MM.1S (cell line): ENCODE measurements around the gene FCN3.
A peak's percentile ranks its signal among the peaks of the same experiment; 100 is the strongest.

ENCODE experiments used
- DNase-seq: peaks from one replicate; pipeline ENCODE4 v3.0.0-alpha.2; 2015
- H2AFZ ChIP-seq: fragments of 300-600 bp; sonication (generic); 2 replicates; pipeline ENCODE4 v1.6.0; 2016; ENCODE audit warnings: antibody characterized with exemption, low read length
- H3F3A ChIP-seq: fragments of 300-600 bp; sonication (generic); 2 replicates; pipeline ENCODE4 v1.6.1; 2016; ENCODE audit warnings: mild to moderate bottlenecking, antibody characterized with exemption, low read length, moderate library complexity, mixed read lengths; ENCODE audit not compliant: insufficient read depth
- H3K27ac ChIP-seq: fragments of 300-600 bp; sonication (generic); 2 replicates; pipeline ENCODE4 v1.5.1; 2016; ENCODE audit warnings: mild to moderate bottlenecking, low read length
- H3K27me3 ChIP-seq: fragments of 300-600 bp; sonication (generic); replicated peaks from 2 replicates; pipeline ENCODE4 v1.6.0; 2016; ENCODE audit warnings: low read length; ENCODE audit not compliant: insufficient read depth
- H3K36me3 ChIP-seq: fragments of 300-600 bp; sonication (generic); replicated peaks from 2 replicates; pipeline ENCODE4 v1.6.1; 2016; ENCODE audit warnings: mild to moderate bottlenecking, low read length, mixed read lengths; ENCODE audit not compliant: insufficient read depth
- H3K4me1 ChIP-seq: fragments of 300-600 bp; sonication (generic); 2 replicates; pipeline ENCODE4 v1.6.1; 2016; ENCODE audit warnings: low read length, mixed read lengths
- H3K4me2 ChIP-seq: fragments of 300-600 bp; sonication (generic); 2 replicates; pipeline ENCODE4 v1.6.0; 2016; ENCODE audit warnings: low read depth, low read length
- H3K4me3 ChIP-seq: fragments of 300-600 bp; sonication (generic); 2 replicates; pipeline ENCODE4 v1.5.1; 2016; ENCODE audit warnings: low read length, mixed read lengths
- H3K79me2 ChIP-seq: fragments of 300-600 bp; sonication (generic); 2 replicates; pipeline ENCODE4 v1.6.1; 2016; ENCODE audit warnings: mixed run types, low read length, mixed read lengths
- H3K9ac ChIP-seq: fragments of 300-600 bp; sonication (generic); 2 replicates; pipeline ENCODE4 v1.6.1; 2016; ENCODE audit warnings: low read length, mixed read lengths
- H3K9me2 ChIP-seq: fragments of 300-600 bp; sonication (generic); replicated peaks from 2 replicates; pipeline ENCODE4 v1.6.1; 2016; ENCODE audit warnings: mild to moderate bottlenecking, low read length, mixed read lengths; ENCODE audit not compliant: insufficient read depth
- H3K9me3 ChIP-seq: fragments of 300-600 bp; sonication (generic); replicated peaks from 2 replicates; pipeline ENCODE4 v1.6.1; 2016; ENCODE audit warnings: mild to moderate bottlenecking, low read length, mixed read lengths; ENCODE audit not compliant: insufficient read depth
- H4K20me1 ChIP-seq: fragments of 300-600 bp; sonication (generic); 2 replicates; pipeline ENCODE4 v1.6.1; 2016; ENCODE audit warnings: mild to moderate bottlenecking, low read length, moderate library complexity, mixed read lengths; ENCODE audit not compliant: insufficient read depth
- CTCF ChIP-seq: fragments of 300-600 bp; sonication (generic); IDR thresholded peaks from 2 replicates; pipeline ENCODE4 v1.5.1; 2016; ENCODE audit warnings: antibody characterized with exemption, low read length, mixed read lengths
- EZH2 ChIP-seq: fragments of 300-600 bp; sonication (generic); optimal IDR thresholded peaks from 2 replicates; pipeline ENCODE3; 2017; ENCODE audit warnings: low read depth, mild to moderate bottlenecking, antibody characterized with exemption, low read length, mixed read lengths
- EZH2phosphoT487 ChIP-seq: fragments of 300-600 bp; sonication (generic); IDR thresholded peaks from 2 replicates; pipeline ENCODE4 v1.6.1; 2018; ENCODE audit warnings: antibody characterized with exemption, low read length

Gene FCN3

GRCh38 chr1:27394282-27394658 is 19.6 kb upstream of the FCN3 start:
- Histone ChIP-seq H3K4me1 (peaks cover 7% of the 10 kb centered on the region), H3K27ac (no peak overlapping the region), H3K4me3 (no peak overlapping the region), H2AFZ (no peak overlapping the region), H3K4me2 (no peak overlapping the region), H3F3A (no peaks in the 10 kb centered on the region), H4K20me1 (no peaks in the 10 kb centered on the region), H3K36me3 (no peaks in the 10 kb centered on the region), H3K79me2 (no peaks in the 10 kb centered on the region), H3K9me3 (no peaks in the 10 kb centered on the region), H3K9me2 (no peaks in the 10 kb centered on the region), H3K27me3 (peaks cover 21% of the 10 kb centered on the region; the same call in 1 of the 2 replicates), H3K9ac (no peak overlapping the region)
- DNase-seq, result no peak
- TF ChIP-seq EZH2 (no peak), CTCF (no peak), EZH2phosphoT487 (no peak)

GRCh38 chr1:27393641-27394281 is 19.1 kb upstream of the FCN3 start:
- no peak overlapping the region for H3K27ac ChIP-seq
- no peak overlapping the region for H3K4me3 ChIP-seq
- TF ChIP-seq CTCF (no peak), EZH2phosphoT487 (no peak), EZH2 (no peak)
- H4K20me1 ChIP-seq, result no peaks in the 10 kb centered on the region
- H3F3A ChIP-seq, result no peaks in the 10 kb centered on the region
- H3K27me3 ChIP-seq, result peaks cover 21% of the 10 kb centered on the region; the same call in 1 of the 2 replicates
- no peak overlapping the region for H3K9ac ChIP-seq
- H3K9me2 ChIP-seq, result no peaks in the 10 kb centered on the region
- H3K4me2 ChIP-seq, result no peak overlapping the region
- H3K79me2 ChIP-seq, result no peaks in the 10 kb centered on the region
- H3K9me3 ChIP-seq, result no peaks in the 10 kb centered on the region
- H3K4me1 ChIP-seq, result peaks cover 7% of the 10 kb centered on the region
- no peak overlapping the region for H2AFZ ChIP-seq
- DNase-seq, result no peak
- no peaks in the 10 kb centered on the region for H3K36me3 ChIP-seq

DNA sequence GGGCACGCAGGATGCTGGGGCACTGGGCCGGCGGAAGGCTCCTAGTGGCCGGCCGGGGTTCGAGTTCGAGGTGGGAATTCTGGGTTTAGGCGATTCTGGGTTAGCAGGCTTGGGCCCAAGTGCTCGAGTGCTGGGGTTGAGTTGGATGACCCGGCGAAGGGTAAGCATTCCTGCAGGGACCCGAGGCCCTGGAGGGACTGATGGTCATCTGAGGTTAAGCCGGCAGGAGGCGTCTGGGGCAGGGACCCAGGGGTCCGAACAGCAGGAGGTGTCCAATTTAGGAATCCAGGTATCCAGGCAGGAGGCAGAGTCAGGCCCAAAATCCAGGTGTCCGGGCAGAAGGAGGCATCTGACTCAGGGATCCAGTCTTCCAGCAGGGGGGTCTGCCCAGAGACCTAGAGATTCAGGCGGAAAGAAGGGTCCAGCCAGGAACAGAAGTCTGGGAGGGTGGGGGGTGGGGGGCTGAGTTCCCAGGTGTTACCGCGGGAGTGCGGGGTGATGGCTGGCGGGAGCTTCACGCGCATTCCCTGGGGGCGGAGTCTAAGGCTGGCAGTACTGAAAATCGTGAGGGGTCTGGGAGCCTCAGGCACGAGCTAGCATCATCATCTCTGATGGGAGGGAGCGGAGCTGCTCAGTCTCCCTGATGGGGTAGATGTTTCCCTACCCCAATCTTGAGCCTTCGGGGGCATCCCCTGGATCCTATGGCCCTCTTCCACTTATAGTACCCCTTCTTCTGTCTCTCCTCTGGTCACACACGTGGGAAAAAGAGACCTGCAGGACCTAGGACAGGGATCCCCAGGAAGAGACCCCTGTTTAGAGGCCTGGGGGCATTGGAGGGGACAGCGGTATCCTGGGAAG is 18.4 kb upstream of the FCN3 start:
- H3K9me2 ChIP-seq, result no peaks in the 10 kb centered on the region
- H3K79me2 ChIP-seq, result no peaks in the 10 kb centered on the region
- no peaks in the 10 kb centered on the region for H4K20me1 ChIP-seq
- peak overlapping the region; percentile 76 for H2AFZ ChIP-seq
- H3K4me1 ChIP-seq, result peaks cover 7% of the 10 kb centered on the region
- DNase-seq, result no peak
- peak overlapping the region; percentile 90 for H3K4me2 ChIP-seq
- peak overlapping the region; percentile 73 for H3K9ac ChIP-seq
- H3K36me3 ChIP-seq, result no peaks in the 10 kb centered on the region
- no peak overlapping the region for H3K27ac ChIP-seq
- peaks cover 21% of the 10 kb centered on the region; the same call in 1 of the 2 replicates for H3K27me3 ChIP-seq
- H3K9me3 ChIP-seq, result no peaks in the 10 kb centered on the region
- H3F3A ChIP-seq, result no peaks in the 10 kb centered on the region
- TF ChIP-seq CTCF (peak; percentile 35), EZH2 (no peak)
- peak overlapping the region; percentile 70 for H3K4me3 ChIP-seq
